Measurements from ENCODE around the gene ATL2.
"Not testable (repeated sequence)": the region's sequence is repeated elsewhere in the genome, so short reads cannot be mapped to it uniquely, and the experiment has no call there.

ATL2 gene

DNA sequence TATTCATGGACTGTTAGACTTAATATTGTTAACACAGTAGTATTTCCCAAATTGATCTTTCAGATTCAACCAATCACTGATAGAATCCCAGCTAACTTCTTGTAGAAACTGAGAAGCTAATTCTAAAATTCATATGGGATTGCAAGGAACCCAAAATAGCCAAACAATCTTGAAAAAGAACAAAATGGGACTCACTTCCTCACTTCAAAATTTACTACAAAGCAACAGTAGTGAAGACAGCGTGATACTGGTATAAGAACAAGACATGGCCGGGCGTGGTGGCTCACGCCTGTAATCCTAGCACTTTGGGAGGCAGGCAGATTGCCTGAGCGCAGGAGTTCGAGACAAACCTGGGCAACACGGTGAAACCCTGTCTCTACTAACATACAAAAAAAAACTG, 46.3 kb downstream of the ATL2 start:
- DNase-seq (ENCODE audit: low read depth, low spot score), result no peak

DNA sequence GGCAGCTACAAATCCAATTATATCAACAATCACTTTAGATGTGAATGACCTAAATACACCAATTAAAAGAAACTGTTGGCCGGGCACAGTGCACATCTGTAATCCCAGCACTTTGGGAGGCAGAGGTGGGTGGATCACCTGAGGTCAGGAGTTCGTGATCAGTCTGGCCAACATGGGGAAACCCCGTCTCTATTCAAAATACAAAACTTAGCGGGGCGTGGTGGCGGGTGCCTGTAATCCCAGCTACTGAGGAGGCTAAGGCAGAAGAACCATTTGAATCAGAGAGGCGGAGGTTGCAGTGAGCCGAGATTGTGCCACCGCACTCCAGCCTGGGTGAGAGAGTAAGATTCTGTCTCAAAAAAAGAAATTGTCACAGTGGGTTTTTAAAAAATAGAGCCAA, 49.5 kb downstream of the ATL2 start:
- DNase-seq (ENCODE audit: low read depth, low spot score), result no peak

DNA sequence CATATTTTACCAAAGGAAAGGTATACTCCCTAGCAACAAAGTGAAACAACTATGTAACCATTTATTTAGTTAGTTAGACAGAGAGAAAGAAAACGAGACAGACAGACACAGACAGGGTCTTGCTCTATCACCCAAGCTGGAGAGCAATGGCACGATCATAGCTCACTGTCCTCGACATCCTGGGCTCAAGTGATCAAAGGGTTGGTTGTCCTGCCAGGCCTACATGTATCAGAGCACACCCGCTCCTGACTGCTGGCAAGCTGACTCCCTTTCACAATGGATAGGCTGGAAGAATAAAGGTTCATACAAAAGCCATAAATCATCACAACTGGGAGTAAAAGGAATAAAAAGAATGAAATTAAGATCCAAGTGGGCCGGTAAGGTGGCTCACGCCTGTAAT, 53.5 kb downstream of the ATL2 start:
- no peak for DNase-seq (ENCODE audit: low read depth, low spot score)

DNA sequence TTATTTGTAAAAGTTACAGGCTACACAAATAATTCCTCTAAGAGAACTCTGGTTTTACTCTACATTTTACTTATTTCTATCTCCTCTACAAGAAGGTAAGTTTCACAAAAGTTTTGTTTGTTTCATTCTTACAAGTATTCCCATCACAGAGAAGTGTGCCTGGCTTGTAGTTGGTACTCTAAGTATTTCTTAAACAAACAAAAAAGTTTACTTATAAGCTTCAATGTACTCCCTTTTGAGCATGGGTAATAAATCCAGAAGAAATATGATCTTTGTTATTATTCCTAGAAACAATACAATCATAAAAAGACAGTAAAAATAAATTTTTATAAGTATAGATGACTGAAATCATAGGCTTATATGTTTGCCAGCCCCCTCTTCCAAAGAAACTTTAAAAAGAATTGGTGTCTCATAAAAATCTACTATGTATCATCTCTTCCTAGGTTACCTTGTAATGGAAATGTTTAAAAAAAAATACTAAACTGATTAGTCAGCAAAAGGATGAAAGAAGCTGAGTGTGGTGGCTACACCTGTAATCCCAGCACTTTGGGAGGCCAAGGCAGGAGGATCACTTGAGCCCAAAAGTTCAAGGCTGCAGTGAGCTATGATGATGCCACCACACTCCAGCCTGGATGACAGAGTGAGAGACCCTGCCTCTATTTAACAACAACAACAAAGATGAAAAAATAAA, 54.7 kb downstream of the ATL2 start:
- no peak for DNase-seq (ENCODE audit: low read depth, low spot score)

DNA sequence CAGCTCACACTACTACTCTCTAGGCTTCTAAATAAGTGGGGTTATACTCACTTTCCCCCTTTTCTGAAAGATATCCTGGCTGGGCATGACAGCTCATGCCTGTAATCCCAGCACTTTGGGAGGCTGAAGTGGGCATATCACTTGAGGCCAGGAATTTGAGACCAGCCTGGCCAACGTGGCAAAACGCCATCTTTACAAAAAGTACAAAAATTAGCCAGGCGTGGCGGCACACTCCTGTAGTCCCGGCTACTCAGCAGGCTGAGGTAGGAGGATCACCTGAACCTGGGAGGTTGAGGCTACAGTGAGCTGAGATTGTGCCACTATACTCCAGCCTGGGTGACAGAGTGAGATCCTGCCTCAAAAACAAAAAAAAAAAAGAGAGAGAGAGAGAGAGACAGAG, 57.8 kb downstream of the ATL2 start:
- DNase-seq (ENCODE audit: low read depth, low spot score), result not testable (repeated sequence)

DNA sequence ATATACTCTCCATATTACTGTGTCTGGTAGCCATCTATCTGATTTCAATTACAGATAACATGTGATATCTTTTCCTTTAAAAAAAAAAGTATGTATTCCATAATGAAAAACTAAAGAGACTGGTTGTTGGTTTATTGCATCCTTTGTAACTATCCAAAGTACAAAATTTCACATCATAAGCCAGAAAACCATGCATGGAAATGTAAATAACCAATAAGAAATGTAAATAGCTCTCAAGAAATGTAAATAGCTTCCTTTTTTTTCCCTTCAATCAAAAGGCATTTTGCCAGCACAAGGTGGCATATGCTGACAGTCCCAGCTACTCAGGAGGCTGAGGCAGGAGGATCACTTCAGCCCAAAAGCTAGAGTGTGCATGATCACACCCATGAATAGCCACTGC, 59.3 kb downstream of the ATL2 start:
- no peak for DNase-seq (ENCODE audit: low read depth, low spot score)

DNA sequence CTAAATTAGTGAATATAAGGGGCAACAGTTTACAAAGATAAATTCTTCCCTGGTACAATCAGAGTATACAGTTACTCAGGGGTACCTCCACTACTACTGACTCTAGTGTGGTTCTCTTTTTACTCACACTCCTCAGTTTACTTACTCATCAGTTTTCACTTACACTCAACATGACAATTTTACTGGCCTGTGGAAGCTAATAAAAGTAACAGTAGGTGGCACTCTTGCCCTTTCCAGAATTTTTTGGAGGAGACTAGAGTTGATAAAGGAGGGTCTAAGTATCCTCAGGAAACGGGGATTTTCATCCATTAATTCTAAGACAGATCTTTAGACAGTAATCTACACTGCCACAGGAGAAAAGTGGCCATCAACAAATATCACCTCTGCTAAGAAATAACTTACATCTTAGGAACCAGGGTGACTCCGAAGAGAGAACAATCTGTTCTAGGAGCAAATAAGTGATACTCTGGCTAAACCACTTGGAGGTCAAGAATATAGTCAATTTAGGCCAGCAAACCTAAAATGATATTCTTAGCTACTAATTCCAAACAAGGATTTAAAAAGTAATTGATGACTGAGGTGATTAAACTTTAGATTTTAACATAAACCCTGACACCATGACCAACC, 61.3 kb downstream of the ATL2 start:
- peak; percentile 76 for DNase-seq (ENCODE audit: low read depth, low spot score)

DNA sequence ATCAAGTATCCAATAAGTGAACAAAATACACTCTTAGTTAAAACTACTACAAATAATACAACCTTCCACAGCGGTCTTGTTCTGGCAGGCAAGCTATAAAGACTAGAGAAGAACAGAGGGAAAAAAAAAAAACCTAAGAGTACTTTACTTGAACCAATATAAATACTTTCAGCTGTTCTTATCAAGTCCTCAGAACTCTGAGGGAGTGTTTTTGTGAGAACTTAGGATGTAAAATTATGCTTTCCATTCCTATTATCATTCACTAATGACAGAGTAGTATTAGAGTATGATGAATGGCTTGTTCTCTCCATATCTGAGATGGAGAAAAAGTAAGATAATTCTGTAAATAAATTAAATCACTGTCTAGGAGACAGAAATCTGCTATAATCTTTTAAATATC, 68.3 kb downstream of the ATL2 start:
- no peak for DNase-seq (ENCODE audit: low read depth, low spot score)

DNA sequence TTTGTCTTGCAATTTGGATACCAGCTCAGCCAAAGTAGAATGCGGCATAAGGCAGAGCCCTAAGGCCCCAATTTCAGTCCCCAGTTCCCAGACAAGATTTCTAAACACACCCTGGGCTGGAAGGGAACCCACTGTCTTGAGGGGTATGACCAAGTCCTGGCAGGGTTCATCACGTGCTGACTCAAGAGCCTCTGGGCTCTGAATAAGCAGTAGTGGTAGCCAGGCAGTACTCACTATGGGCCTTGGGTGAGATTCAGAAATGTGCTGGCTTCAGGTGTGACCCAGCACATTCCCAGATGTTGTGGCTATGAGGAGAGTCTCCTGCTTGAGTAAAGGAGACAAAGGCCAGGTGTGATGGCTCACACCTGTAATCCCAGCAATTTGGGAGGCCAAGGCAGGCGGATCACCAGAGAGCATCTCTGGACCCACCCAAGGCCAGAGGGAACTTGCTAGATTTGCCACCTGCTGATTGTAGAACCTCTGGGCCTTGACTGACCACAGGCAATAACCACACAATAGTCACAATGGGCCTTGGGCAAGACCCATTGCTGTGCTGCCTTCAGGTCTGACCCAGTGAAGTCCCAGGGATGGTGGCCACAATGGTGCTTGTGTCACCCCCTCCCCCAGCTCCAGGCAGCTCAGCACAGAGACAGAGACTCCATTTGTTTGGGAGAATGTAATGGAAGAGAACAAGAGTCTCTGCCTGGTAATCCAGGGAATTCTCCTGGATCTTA, 74.9 kb downstream of the ATL2 start:
- no peak for DNase-seq (ENCODE audit: low read depth, low spot score)

DNA sequence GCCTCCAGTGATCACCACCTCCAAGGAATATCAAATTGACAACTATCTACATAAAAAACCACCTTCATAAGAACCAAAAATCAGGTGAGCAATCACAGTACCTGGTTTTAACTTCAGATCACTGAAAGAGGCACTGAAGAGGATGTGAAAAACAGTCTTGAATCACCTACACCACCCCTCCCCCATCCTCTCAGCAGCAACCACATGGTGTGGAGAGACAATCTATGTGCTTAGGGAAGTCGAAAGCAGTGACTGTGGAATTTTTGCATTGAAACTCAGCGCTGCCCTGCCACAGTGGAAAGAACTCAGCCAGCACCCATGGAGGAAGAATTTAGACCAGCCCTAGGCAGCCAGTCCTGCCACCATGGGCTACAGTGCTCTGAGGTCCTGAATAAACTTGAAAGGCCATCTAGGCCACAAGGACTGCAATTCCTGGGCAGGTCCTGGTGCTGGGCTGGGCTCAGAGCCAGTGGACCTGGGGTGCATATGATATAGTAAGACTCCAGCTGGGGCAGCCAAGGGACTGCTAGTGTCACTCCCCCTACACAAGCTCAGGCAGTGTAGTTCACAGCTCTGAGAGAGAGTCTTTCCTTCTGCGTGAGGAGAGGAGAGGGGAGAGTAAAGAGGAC, 75.6 kb downstream of the ATL2 start:
- DNase-seq (ENCODE audit: low read depth, low spot score), result no peak

DNA sequence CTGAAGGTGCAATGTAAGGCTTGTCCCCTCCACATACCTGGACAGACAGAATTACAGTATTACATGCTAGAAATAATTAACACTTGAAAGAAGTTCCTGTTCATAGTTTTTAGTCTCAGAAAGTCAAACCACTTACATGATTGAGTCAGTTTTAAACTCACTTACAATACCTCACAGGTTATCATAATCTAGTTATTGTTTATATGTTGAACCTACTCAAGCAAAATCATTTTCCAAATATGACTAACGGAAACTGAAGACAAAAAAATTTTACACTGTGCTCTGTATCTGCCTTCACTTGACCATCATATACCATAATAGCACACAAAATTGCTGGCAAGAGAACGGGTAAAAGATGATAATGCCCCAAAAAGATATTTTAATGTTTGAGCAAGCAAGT, 78.5 kb downstream of the ATL2 start:
- no peak for DNase-seq (ENCODE audit: low read depth, low spot score)

DNA sequence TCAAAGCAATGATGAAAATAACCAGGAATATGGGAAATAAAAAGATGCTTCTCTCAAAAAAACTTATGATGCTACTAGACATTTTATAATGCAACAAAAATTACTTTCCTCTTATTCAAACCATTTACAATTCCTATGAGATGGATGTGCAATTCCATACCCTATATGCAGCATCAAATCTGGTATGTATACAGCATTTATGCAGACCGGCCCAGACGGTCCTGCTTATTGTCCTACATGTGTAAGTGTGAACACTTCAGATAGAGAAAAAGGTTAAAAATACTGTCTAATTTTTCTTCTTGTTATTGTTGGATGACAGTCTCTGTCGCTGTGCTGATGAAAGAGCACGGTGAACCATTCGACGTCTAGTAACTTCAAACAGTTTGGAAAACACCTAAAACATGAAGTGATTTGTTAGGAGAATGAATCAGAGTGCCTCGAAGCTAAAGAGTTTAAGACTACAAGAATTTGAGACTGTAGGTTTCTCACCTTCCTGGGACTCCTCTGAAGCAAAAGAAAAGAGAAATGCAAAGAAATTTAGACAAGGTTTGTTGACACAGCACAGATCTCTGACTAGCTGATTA, 80.8 kb downstream of the ATL2 start:
- DNase-seq (ENCODE audit: low read depth, low spot score), result no peak

DNA sequence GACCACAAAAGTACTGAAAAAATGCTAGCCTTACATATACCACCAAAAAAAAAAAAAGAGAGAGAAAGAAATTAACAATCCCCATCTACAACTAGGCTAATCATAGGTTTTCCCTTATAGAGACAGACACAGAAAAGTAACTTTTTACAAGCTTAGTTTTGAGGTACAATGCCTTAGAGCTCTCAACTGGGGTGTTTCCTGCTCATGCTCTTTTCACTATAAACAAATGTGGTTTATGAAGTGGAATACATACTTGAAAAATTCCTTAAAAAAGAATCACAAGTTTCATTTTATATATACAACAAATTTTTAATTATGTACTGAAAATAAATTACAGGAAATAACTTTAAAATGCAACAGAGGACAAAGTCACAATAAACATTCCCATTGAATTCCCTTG, 82.5 kb downstream of the ATL2 start:
- DNase-seq (ENCODE audit: low read depth, low spot score), result no peak

DNA sequence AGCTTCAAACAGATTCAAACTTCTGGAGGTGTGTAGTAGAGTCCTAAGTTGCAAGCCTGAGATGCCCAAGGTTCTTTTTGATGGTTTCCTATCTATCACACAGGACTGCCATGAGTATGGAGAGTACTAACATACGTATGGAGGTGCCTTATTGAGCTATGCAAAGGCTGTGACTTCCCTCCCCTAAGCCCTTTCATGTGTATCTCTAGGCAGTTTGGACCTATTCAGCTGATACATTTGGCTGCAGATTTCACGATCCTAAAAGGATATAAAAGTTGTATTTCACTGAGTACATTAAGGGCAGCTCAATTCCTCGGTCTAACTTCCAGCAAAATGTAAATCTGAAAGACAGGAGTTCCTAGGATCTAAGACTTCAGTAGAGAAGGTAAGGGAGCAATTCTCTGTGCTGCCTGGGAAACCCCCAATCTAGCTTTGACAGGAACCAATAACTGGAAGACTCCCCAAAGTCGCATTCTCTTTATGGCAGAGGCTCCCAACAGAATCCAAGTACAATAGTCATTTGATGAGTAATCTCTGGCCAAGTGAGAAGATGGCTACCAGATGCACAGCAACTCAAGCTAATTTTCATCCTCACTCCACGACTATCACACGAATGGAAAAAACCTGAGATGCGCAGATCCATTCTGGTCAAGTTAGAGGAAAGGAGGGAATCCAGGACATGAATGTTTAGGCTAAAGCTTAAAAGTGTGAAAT, 83.8 kb downstream of the ATL2 start:
- DNase-seq (ENCODE audit: low read depth, low spot score), result no peak

DNA sequence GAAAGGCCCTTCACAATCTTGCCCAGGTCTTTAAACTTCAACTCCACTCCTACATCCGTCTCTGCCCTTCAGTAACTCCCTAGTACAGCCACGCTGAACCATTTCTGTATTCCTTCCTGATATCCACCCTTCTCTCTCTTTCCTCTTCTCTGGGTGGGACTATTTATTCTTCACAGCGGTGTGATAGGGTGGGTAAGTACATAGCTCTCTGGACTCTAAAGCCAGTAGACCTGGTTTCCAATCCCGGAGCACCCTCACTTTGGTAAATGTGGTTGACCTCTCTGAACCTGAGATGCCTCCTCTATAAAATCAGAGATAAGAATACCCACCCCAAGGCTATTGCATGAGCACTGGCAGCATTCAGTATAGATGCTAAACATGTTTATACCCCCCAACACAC, 86.7 kb downstream of the ATL2 start:
- no peak for DNase-seq (ENCODE audit: low read depth, low spot score)

DNA sequence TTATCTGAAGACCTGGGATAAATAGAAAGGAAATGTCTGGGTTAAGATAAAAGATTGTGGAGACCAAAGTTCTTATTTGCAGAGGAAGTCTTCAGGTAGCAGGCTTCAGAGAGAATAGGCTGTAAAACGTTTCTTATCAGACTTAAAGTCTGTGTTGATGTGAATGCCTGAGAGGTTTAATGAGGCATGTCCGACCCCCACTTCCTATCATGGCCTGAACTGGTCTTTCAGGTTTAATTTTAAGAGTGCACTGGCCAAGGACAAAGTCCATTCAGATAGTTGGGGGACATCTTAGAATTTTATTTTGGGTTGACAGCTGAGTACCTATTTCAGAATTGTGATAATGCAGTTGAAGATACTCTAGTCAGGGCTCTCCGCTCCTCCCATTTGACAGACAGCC, 92.1 kb downstream of the ATL2 start:
- DNase-seq (ENCODE audit: low read depth, low spot score), result no peak

DNA sequence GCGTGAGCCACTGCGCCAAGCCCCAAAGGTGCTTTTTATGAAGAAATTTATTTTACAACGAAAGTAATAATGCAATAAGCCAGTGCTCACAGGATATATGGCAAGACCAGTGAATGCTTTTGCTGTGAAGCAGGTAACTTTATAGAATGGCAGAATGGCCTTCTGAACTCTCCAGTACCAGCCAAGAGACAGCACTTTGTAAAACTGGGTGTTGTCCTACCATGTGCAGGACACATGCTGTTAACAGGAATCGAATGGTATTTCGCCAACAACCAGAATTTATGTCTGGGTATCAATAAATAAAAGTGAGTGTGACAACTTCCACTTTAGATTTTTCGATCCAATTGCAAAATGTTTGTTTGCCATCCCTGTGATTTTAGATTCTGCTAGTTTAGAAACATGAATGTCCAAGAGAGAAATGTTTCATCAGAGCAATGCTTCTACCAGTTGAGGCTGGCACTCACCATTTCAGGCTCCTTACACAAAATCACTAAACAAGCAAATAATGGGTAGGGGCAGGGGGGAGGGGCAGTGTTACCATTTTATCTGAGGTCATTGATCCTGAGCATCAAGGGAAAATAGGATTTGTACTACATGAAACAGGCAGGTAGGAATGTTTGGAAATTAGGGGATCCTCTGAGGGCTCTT, 95.9 kb downstream of the ATL2 start:
- DNase-seq (ENCODE audit: low read depth, low spot score), result no peak

DNA sequence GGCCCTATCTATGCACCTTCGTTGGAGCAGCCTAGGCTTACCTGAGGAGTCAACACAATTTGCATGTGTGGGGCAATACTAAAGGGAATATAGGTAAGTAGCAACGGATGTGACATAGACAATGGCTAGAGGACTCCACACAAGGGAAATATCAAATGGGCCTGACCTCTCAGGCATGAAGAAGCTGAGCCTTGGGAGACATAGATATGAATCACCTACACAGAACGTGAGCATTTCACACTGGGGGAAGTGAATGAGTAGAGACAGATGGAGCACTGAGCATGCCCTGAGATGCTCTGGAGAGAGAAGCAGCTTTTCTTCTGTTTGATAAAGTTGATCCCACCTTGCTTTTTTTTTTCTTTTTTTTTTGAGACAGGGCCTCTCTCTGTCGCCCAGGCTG, 97.9 kb downstream of the ATL2 start:
- DNase-seq (ENCODE audit: low read depth, low spot score), result no peak

DNA sequence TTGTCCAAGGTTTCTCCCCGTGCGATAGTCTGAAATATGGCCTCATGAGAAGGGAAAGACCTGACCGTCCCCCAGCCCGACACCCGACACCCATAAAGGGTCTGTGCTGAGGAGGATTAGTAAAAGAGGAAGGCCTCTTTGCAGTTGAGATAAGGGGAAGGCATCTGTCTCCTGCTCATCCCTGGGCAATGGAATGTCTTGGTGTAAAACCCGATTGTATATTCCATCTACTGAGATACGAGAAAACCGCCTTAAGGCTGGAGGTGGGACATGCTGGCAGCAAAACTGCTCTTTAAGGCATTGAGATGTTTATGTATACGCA, 99.0 kb downstream of the ATL2 start:
- not testable (repeated sequence) for DNase-seq (ENCODE audit: low read depth, low spot score)

DNA sequence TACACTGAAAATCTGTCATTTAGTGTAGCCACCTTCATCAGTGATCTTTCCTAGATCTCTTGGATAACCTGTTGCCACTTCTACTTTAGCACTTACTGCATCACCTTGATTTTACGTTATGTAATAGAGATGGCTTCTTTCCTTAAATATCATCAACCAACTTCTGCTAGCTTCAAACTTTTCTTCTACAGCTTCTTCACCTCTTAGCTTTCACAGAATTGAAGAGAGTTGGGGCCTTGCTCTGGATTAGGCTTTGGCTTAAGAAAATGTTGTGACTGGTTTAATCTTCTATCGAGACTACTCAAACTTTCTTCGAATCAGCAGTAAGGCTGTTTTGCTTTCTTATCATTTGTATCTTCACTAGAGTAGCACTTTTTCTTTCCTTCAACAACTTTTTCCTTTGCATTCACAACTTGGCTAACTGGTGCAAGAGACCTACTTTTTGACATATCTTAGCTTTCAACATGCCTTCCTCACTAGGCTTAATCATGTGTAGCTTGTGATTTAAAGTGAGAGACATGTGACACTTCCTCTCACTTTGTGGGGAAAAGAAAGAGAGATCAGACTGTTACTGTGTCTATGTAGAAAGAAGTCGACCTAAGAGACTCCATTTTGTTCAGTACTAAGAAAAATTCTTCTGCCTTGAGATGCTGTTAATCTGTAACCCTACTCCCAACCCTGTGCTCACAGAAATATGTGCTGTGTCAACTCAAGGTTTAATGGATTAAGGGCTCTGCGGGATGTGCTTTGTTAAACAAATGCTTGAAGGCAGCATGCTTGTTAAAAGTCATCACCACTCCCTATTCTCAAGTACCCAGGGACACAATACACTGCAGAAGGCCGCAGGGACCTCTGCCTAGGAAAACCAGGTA, 99.6 kb downstream of the ATL2 start:
- peak; percentile 16 for DNase-seq (ENCODE audit: low read depth, low spot score)
